Activated CD4-positive, alpha-beta memory T cell treated with anti-CD3 and anti-CD28 coated beads for 36 hours (primary cell): ENCODE results near the gene VEPH1. TPM values are rescaled to one million over a fixed set of nuclear protein-coding genes. Genes with fewer than 3 reads are reported as not detected.

Source experiments
- CTCF ChIA-PET: fragments of 350-600 bp; sonication (Branson Sonifier 250); formaldehyde crosslinking; loops from one replicate; lab custom pipeline; 2021; ENCODE audit warnings: antibody characterized with exemption, inconsistent platforms; lab: Charles Lee
- POLR2A ChIA-PET: fragments of 350-600 bp; sonication (Branson Sonifier 250); formaldehyde crosslinking; loops from one replicate; lab custom pipeline; 2021; ENCODE audit warnings: antibody characterized with exemption; lab: Charles Lee
- DNase-seq: peaks from one replicate; pipeline ENCODE4 v3.0.0-alpha.2; 2020
- H3K27ac Mint-ChIP-seq: one replicate; pipeline ENCODE4 v1.8.0; 2021; ENCODE audit warnings: mixed read lengths
- H3K27me3 Mint-ChIP-seq: one replicate; pipeline ENCODE4 v1.8.0; 2021; ENCODE audit warnings: mixed read lengths
- H3K36me3 Mint-ChIP-seq: one replicate; pipeline ENCODE4 v1.8.0; 2021; ENCODE audit warnings: mixed read lengths
- H3K4me1 Mint-ChIP-seq: one replicate; pipeline ENCODE4 v1.8.0; 2021; ENCODE audit warnings: low read depth, mixed read lengths
- H3K4me3 Mint-ChIP-seq: one replicate; pipeline ENCODE4 v1.8.0; 2021; ENCODE audit warnings: mild to moderate bottlenecking, mixed read lengths
- H3K9me3 Mint-ChIP-seq: one replicate; pipeline ENCODE4 v1.8.0; 2021; ENCODE audit warnings: mixed read lengths
- intact Hi-C: fragments of 100-400 bp; cut with micrococcal nuclease; formaldehyde crosslinking; loops from one replicate; pipeline ENCODE4 v1.15.1; 2023
- total RNA-seq, 2 experiments: library from RNA; stranded (reverse); gene quantifications; one replicate each; pipeline ENCODE4 v1.2.3, GENCODE V29; 2021

Gene VEPH1
- total RNA-seq, 2 experiments from 2014 or later, result not detected

GRCh38 chr3:157494581-157495281, 8.5 kb downstream of the VEPH1 start:
- Mint-ChIP-seq H3K4me3 (no peak overlapping the region), H3K9me3 (no peaks in the 10 kb centered on the region), H3K4me1 (peaks cover 7% of the 10 kb centered on the region), H3K27ac (no peak overlapping the region), H3K36me3 (no peaks in the 10 kb centered on the region), H3K27me3 (peaks cover 8% of the 10 kb centered on the region)
- intact Hi-C loops, result no loop called here
- no peak for DNase-seq
- CTCF ChIA-PET, result no interaction called here
- POLR2A ChIA-PET, result no interaction called here

GRCh38 chr3:157493627-157494550, 9.3 kb downstream of the VEPH1 start:
- peaks cover 2% of the 10 kb centered on the region for H3K4me1 Mint-ChIP-seq
- H3K4me3 Mint-ChIP-seq, result no peak overlapping the region
- peaks cover 7% of the 10 kb centered on the region for H3K27me3 Mint-ChIP-seq
- H3K27ac Mint-ChIP-seq, result no peak overlapping the region
- intact Hi-C loops, result no loop called here
- no peak for DNase-seq
- H3K36me3 Mint-ChIP-seq, result no peaks in the 10 kb centered on the region
- CTCF ChIA-PET, result interaction anchor here (1.1 to 1.5 kb wide), 2 partner anchors 39 to 319 kb away, joined by 3 to 6 read pairs; no protein-coding TSS in a partner anchor
- H3K9me3 Mint-ChIP-seq, result no peaks in the 10 kb centered on the region
- POLR2A ChIA-PET, result no interaction called here

- no peak overlapping the region for H3K27ac Mint-ChIP-seq
- POLR2A ChIA-PET, result no interaction called here
- H3K9me3 Mint-ChIP-seq, result no peaks in the 10 kb centered on the region
These were observed 12.1 kb downstream of the VEPH1 start for GRCh38 chr3:157491136-157491535.

GRCh38 chr3:157488144-157488543, 15.1 kb downstream of the VEPH1 start:
- no peak overlapping the region for H3K4me3 Mint-ChIP-seq
- H3K36me3 Mint-ChIP-seq, result no peaks in the 10 kb centered on the region
- peaks cover 4% of the 10 kb centered on the region for H3K27me3 Mint-ChIP-seq
- intact Hi-C loops, result no loop called here
- ChIA-PET CTCF (interaction anchor here (0.6 kb wide), 1 partner anchor 832 kb away, joined by 4 read pairs; no protein-coding TSS in a partner anchor), POLR2A (no interaction called here)
- no peak for DNase-seq
- no peaks in the 10 kb centered on the region for H3K4me1 Mint-ChIP-seq
- H3K9me3 Mint-ChIP-seq, result no peaks in the 10 kb centered on the region
- no peak overlapping the region for H3K27ac Mint-ChIP-seq

More at GRCh38 chr3:157491136-157491535, 12.1 kb downstream of the VEPH1 start:
- intact Hi-C loops, result no loop called here
- no peak for DNase-seq
- Mint-ChIP-seq H3K27me3 (peaks cover 4% of the 10 kb centered on the region), H3K4me1 (no peaks in the 10 kb centered on the region), H3K4me3 (no peak overlapping the region), H3K36me3 (no peaks in the 10 kb centered on the region)
- CTCF ChIA-PET, result no interaction called here

- ChIA-PET POLR2A (no interaction called here), CTCF (no interaction called here)
- H3K36me3 Mint-ChIP-seq, result no peaks in the 10 kb centered on the region
- no peaks in the 10 kb centered on the region for H3K9me3 Mint-ChIP-seq
- peaks cover 9% of the 10 kb centered on the region for H3K27me3 Mint-ChIP-seq
- no peak overlapping the region for H3K4me3 Mint-ChIP-seq
- no peak for DNase-seq
- no peaks in the 10 kb centered on the region for H3K4me1 Mint-ChIP-seq
- no peak overlapping the region for H3K27ac Mint-ChIP-seq
- intact Hi-C loops, result no loop called here
These were observed 15.9 kb downstream of the VEPH1 start for GRCh38 chr3:157487339-157487738.

- Mint-ChIP-seq H3K4me3 (no peak overlapping the region), H3K36me3 (no peaks in the 10 kb centered on the region), H3K9me3 (no peaks in the 10 kb centered on the region), H3K27me3 (peaks cover 6% of the 10 kb centered on the region), H3K4me1 (no peaks in the 10 kb centered on the region), H3K27ac (no peak overlapping the region)
- ChIA-PET POLR2A (no interaction called here), CTCF (no interaction called here)
- no peak for DNase-seq
- intact Hi-C loops, result no loop called here
These were observed 23.6 kb downstream of the VEPH1 start for GRCh38 chr3:157479464-157480243.

GRCh38 chr3:157477441-157477840, 25.8 kb downstream of the VEPH1 start:
- intact Hi-C loops, result no loop called here
- ChIA-PET POLR2A (no interaction called here), CTCF (no interaction called here)
- Mint-ChIP-seq H3K36me3 (no peaks in the 10 kb centered on the region), H3K4me3 (no peak overlapping the region), H3K4me1 (no peaks in the 10 kb centered on the region), H3K27ac (no peak overlapping the region), H3K9me3 (no peaks in the 10 kb centered on the region), H3K27me3 (peaks cover under 1% of the 10 kb centered on the region)
- DNase-seq, result no peak

- no peaks in the 10 kb centered on the region for H3K4me1 Mint-ChIP-seq
- DNase-seq, result no peak
- no peaks in the 10 kb centered on the region for H3K27me3 Mint-ChIP-seq
- CTCF ChIA-PET, result no interaction called here
- H3K27ac Mint-ChIP-seq, result no peak overlapping the region
- no peak overlapping the region for H3K4me3 Mint-ChIP-seq
- POLR2A ChIA-PET, result no interaction called here
- H3K36me3 Mint-ChIP-seq, result no peaks in the 10 kb centered on the region
- intact Hi-C loops, result no loop called here
- no peaks in the 10 kb centered on the region for H3K9me3 Mint-ChIP-seq
These were observed 27.2 kb downstream of the VEPH1 start for GRCh38 chr3:157475921-157476414.

- Mint-ChIP-seq H3K27me3 (no peaks in the 10 kb centered on the region), H3K9me3 (no peaks in the 10 kb centered on the region), H3K27ac (no peak overlapping the region), H3K4me3 (no peak overlapping the region), H3K4me1 (no peaks in the 10 kb centered on the region), H3K36me3 (no peaks in the 10 kb centered on the region)
- intact Hi-C loops, result no loop called here
- DNase-seq, result no peak
- POLR2A ChIA-PET, result no interaction called here
- CTCF ChIA-PET, result no interaction called here
These were observed 30.6 kb downstream of the VEPH1 start for GRCh38 chr3:157472648-157473047.

GRCh38 chr3:157471064-157471463, 32.2 kb downstream of the VEPH1 start:
- ChIA-PET POLR2A (no interaction called here), CTCF (no interaction called here)
- no peak overlapping the region for H3K27ac Mint-ChIP-seq
- H3K4me1 Mint-ChIP-seq, result no peaks in the 10 kb centered on the region
- no peak overlapping the region for H3K4me3 Mint-ChIP-seq
- DNase-seq, result no peak
- H3K9me3 Mint-ChIP-seq, result no peaks in the 10 kb centered on the region
- intact Hi-C loops, result no loop called here
- H3K27me3 Mint-ChIP-seq, result no peaks in the 10 kb centered on the region
- no peaks in the 10 kb centered on the region for H3K36me3 Mint-ChIP-seq

GRCh38 chr3:157469561-157470294, 33.5 kb downstream of the VEPH1 start:
- CTCF ChIA-PET, result no interaction called here
- Mint-ChIP-seq H3K4me1 (no peaks in the 10 kb centered on the region), H3K4me3 (no peak overlapping the region), H3K27ac (no peak overlapping the region), H3K9me3 (no peaks in the 10 kb centered on the region), H3K36me3 (no peaks in the 10 kb centered on the region), H3K27me3 (no peaks in the 10 kb centered on the region)
- POLR2A ChIA-PET, result no interaction called here
- intact Hi-C loops, result no loop called here
- DNase-seq, result no peak
